WERI-Rb-1 (cell line): Measurements from ENCODE around the gene SLC18A3.

Experiments used
- DNase-seq: peaks from one replicate; pipeline ENCODE4 v3.0.0-alpha.2; 2020
- H3K27ac ChIP-seq: fragments of 250-450 bp; sonication (Bioruptor Pico); 2 replicates; pipeline ENCODE4 v1.5.1; 2020; ENCODE audit warnings: mild to moderate bottlenecking, moderate library complexity
- H3K27me3 ChIP-seq: fragments of 250-450 bp; sonication (Bioruptor Pico); 2 replicates; pipeline ENCODE4 v1.5.1; 2021; ENCODE audit warnings: mild to moderate bottlenecking, low read depth, moderate library complexity; ENCODE audit not compliant: insufficient read depth, severe bottlenecking
- H3K36me3 ChIP-seq: fragments of 250-450 bp; sonication (Bioruptor Pico); 2 replicates; pipeline ENCODE4 v1.5.1; 2020; ENCODE audit warnings: mild to moderate bottlenecking, moderate library complexity
- H3K4me3 ChIP-seq: 2 replicates; pipeline ENCODE4 v1.5.1; 2011; ENCODE audit warnings: low read depth, mild to moderate bottlenecking, control low read depth, low read length
- H3K9me3 ChIP-seq: fragments of 250-450 bp; sonication (Bioruptor Pico); 2 replicates; pipeline ENCODE4 v1.5.1; 2021; ENCODE audit warnings: mild to moderate bottlenecking, moderate library complexity; ENCODE audit not compliant: severe bottlenecking
- TF ChIP-seq, protein P1 (sequence below): IDR thresholded peaks from 2 replicates; pipeline ENCODE4 v1.5.1; 2011; ENCODE audit warnings: low read depth, mild to moderate bottlenecking, control low read depth, inconsistent platforms, low read length

SLC18A3 gene

DNA sequence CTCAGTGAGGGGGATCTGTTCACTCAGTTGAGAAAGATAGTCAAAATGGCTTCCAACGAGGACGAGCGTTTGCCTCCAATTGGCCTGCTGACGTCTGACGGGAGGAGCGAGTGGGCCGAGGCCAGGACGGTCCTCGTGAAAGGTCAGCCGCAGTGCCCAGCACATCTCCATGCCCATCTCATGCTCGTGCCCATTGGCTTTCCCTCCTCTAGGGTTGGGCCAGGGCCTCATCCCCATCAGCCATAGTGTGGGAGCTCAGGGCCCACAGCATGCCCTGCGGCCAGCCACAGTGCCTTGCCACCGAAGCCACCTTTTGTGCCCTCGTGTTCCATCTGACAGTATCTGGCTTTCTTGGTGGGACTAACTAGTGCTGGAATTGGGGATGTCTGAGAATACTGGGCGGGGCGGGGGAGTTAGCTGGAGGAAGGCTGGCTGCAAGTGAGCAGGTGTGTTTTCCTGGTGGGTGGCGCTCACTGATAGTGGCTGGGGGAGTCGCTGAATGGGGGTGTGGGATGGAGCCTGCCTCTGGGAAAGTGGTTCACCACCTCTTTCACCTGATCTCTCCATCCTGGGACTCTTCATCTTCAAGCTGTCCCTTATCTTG lies 17.6 kb downstream of the SLC18A3 start:
- no peak for DNase-seq
- H3K36me3 ChIP-seq, result no peaks in the 10 kb centered on the region
- H3K9me3 ChIP-seq, result no peaks in the 10 kb centered on the region
- H3K27me3 ChIP-seq, result no peaks in the 10 kb centered on the region
- H3K4me3 ChIP-seq, result no peak overlapping the region
- H3K27ac ChIP-seq, result no peak overlapping the region
- TF ChIP-seq, protein P1, sequence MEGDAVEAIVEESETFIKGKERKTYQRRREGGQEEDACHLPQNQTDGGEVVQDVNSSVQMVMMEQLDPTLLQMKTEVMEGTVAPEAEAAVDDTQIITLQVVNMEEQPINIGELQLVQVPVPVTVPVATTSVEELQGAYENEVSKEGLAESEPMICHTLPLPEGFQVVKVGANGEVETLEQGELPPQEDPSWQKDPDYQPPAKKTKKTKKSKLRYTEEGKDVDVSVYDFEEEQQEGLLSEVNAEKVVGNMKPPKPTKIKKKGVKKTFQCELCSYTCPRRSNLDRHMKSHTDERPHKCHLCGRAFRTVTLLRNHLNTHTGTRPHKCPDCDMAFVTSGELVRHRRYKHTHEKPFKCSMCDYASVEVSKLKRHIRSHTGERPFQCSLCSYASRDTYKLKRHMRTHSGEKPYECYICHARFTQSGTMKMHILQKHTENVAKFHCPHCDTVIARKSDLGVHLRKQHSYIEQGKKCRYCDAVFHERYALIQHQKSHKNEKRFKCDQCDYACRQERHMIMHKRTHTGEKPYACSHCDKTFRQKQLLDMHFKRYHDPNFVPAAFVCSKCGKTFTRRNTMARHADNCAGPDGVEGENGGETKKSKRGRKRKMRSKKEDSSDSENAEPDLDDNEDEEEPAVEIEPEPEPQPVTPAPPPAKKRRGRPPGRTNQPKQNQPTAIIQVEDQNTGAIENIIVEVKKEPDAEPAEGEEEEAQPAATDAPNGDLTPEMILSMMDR, result no peak

DNA sequence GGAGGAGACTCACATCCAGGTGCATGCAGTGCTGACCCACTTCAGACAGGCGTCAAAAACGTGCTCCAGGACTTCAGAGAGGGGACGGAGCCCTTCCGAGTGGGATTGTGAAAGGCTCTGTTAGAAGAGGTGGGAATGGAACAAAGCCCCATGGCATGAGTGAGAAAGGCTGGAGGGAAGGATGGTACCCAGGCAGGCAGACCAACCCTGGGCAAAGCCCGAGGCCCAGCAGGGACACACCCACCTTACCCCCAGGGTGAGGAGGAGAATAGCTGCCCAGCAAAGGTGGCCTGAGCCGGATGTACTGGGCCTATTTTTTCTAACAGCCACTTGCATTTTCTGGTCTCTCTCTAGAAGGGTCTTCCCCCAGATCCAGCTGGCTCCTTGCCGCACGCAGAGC lies 18.5 kb downstream of the SLC18A3 start:
- no peak for DNase-seq
- Histone ChIP-seq H3K9me3 (no peaks in the 10 kb centered on the region), H3K27me3 (no peaks in the 10 kb centered on the region), H3K27ac (peak overlapping the region; percentile 60), H3K4me3 (no peak overlapping the region), H3K36me3 (no peaks in the 10 kb centered on the region)
- TF ChIP-seq, protein P1, result no peak

DNA sequence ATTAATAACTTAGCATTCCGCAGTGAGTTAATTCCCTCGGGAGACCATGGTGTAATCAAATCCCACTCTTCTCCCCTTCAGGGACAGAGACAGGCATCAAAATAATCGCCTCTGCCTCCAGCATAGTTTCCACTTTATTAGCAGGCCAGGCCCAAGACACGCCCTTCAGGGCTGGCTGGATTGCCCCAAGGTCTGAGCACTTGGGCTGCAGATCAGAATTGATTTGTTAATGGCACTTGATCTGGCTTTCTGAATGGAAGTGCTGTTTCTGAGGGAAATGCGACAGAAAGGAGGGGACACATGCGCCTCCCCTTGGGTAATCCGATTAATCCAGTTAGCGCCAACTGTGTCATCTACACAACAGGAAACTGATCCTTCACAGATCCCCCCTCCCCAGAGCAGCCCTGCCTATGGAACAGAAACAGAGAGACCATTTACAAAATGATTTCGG lies 19.3 kb downstream of the SLC18A3 start:
- H3K9me3 ChIP-seq, result no peaks in the 10 kb centered on the region
- no peaks in the 10 kb centered on the region for H3K27me3 ChIP-seq
- TF ChIP-seq, protein P1, result no peak
- no peaks in the 10 kb centered on the region for H3K36me3 ChIP-seq
- peak overlapping the region; percentile 60 for H3K27ac ChIP-seq
- no peak overlapping the region for H3K4me3 ChIP-seq
- DNase-seq, result peak; percentile 81

DNA sequence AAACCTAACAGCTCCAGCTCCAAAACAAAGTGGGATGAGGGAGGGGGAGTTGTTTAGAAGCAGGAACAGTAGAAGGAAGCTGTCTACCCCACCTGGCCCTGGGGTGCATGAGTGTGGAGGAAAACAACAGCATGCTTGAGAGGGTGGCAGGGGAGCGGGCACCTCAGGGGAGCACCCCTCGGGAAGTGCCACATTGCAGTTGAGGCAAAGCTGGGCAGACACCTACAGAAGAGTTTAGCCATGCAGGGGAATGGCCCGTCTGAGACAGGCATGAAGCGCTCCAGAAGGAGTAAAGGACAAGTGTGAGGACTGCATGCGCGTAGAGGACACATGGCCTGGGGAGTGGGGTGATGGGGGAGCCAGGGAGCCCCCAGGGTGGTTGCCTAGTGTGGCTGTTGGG lies 21.9 kb downstream of the SLC18A3 start:
- H3K27ac ChIP-seq, result no peak overlapping the region
- no peak for DNase-seq
- H3K36me3 ChIP-seq, result no peaks in the 10 kb centered on the region
- no peaks in the 10 kb centered on the region for H3K9me3 ChIP-seq
- no peak overlapping the region for H3K4me3 ChIP-seq
- H3K27me3 ChIP-seq, result no peaks in the 10 kb centered on the region
- TF ChIP-seq, protein P1, result no peak

DNA sequence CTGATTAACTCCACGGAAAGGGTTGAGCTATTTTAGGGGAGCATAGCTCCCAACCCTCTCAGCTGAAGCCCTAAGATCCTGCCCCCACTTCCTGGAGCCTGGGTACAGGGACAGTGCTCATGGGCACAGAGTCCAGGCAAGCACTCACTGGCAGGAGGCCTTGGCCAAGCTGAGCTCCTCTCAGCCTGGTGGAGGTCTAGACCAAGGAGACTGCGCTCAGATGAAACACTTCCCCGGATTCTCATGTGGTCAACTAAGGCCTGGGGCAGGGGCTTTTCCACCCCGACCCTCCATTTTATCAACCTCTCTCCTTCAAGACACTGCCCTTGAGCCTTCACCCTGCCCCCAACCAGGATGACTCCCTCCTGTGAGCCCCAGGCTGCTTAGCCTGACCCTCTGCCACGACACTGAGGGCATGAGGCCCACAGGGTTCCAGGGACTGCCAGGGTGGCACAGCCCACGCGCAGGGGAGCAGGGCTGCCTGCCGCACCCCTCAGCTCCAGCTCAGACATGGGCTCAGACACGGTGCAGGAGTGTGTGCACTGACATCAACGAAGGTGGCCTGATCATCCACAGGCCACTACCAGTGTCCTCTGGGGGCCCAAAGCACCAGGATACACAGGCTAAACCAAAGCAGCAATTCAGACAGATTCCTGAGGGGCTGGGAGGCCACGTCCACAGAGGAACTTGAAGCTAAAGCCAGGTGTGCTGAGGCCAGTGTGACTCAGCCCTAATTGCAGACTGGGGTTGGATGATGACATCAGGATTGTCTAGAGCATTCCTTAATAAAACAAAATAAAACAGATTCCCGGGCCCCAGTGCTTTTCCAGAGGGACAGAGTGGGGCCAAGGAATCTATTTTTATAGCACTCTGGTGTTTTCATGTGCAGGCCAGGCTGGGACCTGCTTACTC lies 22.6 kb downstream of the SLC18A3 start:
- H3K4me3 ChIP-seq, result no peak overlapping the region
- TF ChIP-seq, protein P1, result no peak
- H3K27ac ChIP-seq, result no peak overlapping the region
- H3K27me3 ChIP-seq, result no peaks in the 10 kb centered on the region
- no peaks in the 10 kb centered on the region for H3K36me3 ChIP-seq
- no peaks in the 10 kb centered on the region for H3K9me3 ChIP-seq
- no peak for DNase-seq
